Activated CD4-positive, CD25-positive, alpha-beta regulatory T cell treated with anti-CD3 and anti-CD28 coated beads, Interleukin-2, amount 50 U/mL, for 24 hours (primary cell): ENCODE results near the gene PDRG1.
A peak's percentile ranks its signal among the peaks of the same experiment; 100 is the strongest.

Experiments used
- ATAC-seq, 2 donors: fragments of 150-1000 bp; cut with Tn5 transposase; one replicate each; pipeline ENCODE4 v1.10.0; 2021; ENCODE audit warnings: mild to moderate bottlenecking in 1 of 2, moderate library complexity in 1 of 2

Gene PDRG1

GRCh38 chr20:31903627-31904386 is 48.0 kb downstream of the PDRG1 start:
- ATAC-seq, result no peak

- no peak for ATAC-seq
These were observed 50.2 kb downstream of the PDRG1 start for GRCh38 chr20:31901615-31902014.

DNA sequence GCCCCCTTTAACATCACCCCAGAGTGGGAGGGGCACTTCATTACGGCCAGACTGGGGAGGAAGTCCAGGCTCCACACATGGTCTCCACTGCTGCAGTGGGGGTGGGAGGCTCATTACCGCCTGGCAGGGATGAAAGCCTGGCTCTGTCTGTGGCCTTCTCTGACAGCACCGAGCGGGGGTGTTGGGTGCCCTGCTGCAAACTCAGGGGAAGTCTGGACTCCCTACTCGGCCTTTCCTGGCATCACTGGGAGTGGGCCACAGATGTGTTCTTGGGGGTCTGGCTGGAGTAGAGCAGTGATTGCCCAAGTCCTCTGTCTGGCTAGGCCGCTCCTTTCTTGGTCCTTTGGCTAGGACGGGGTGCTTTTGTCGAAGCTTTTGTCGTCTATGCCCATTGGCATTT is 54.3 kb downstream of the PDRG1 start:
- ATAC-seq, result no peak

DNA sequence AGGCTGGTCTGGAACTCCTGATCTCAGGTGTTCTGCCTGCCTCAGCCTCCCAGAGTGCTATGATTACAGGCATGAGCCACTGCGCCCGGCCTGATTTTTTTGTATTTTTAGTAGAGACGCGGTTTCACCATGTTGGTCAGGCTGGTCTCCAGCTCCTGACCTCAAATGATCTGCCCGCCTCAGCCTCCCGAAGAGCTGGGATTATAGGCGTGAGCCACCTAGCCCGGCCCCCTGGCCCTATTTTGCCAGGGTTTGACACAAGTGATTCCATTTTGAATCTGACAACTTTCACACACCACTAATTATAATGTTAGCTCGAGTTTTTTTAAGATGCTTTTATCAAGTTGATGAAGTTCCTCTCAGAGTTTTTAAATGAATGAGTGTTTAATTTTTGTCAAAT is 55.8 kb downstream of the PDRG1 start:
- no peak for ATAC-seq

GRCh38 chr20:31894980-31895675 is 56.7 kb downstream of the PDRG1 start:
- ATAC-seq, result peak; percentile 38 to 58
